ENCODE results near the gene UBTD1. TPM values are rescaled to one million over a fixed set of nuclear protein-coding genes. Genes with fewer than 3 reads are reported as not detected.

Gene UBTD1
- total RNA-seq: 1 to 10 TPM; 1.6 to 2.1 TPM

GRCh38 chr10:97498841-97499560 lies at the start of gene UBTD1:
Gene UBTD1, plus strand, starts transcription at chr10:97498924. Its CDS starts 280 bp downstream, at chr10:97499204.
- H3K27me3 Mint-ChIP-seq: peaks cover 30% of the 10 kb centered on the region
- ChIA-PET POLR2A (interaction anchor here (0.6 to 0.9 kb wide), 3 partner anchors 27 to 280 kb away, joined by 3 to 4 read pairs (median 3); no protein-coding TSS in a partner anchor), CTCF (interaction anchor here (0.8 to 1.4 kb wide), 4 partner anchors 35 to 177 kb away, joined by 3 to 4 read pairs (median 4); no protein-coding TSS in a partner anchor)
- H3K36me3 Mint-ChIP-seq (ENCODE audit: low read depth): peaks cover 20% of the 10 kb centered on the region
- H3K4me1 Mint-ChIP-seq (ENCODE audit: low read depth): peaks cover 31% of the 10 kb centered on the region
- peak within 1 kb of the TSS; percentile 89 for H3K4me3 Mint-ChIP-seq
- H3K27ac Mint-ChIP-seq: peak within 1 kb of the TSS; percentile 98
- DNase-seq (peak; percentile 33), ATAC-seq (no peak)
- intact Hi-C loops (cut with micrococcal nuclease): loop anchor here (10.0 kb wide), 1 partner anchor 94 kb away; the partner anchor contains the start of gene RRP12
- H3K9me3 Mint-ChIP-seq: no peaks in the 10 kb centered on the region
- no peak for TF ChIP-seq CTCF (IDR thresholded peaks at IDR 0.05)

- H3K9me3 Mint-ChIP-seq: no peaks in the 10 kb centered on the region
- CTCF ChIA-PET: interaction anchor here (1.0 kb wide), 1 partner anchor 240 kb away, joined by 3 read pairs; no protein-coding TSS in a partner anchor
- H3K4me3 Mint-ChIP-seq: no peak overlapping the region
- ATAC-seq: no peak
- no peak for TF ChIP-seq CTCF (IDR thresholded peaks at IDR 0.05)
- intact Hi-C loops (cut with micrococcal nuclease): no loop called here
- no peaks in the 10 kb centered on the region for H3K27me3 Mint-ChIP-seq
- POLR2A ChIA-PET: interaction anchor here (1.2 to 1.5 kb wide), 2 partner anchors 17 to 91 kb away, joined by 3 to 4 read pairs; no protein-coding TSS in a partner anchor
- DNase-seq: no peak
- peaks cover 29% of the 10 kb centered on the region for H3K36me3 Mint-ChIP-seq (ENCODE audit: low read depth)
- H3K27ac Mint-ChIP-seq: peak overlapping the region; percentile 56
- H3K4me1 Mint-ChIP-seq (ENCODE audit: low read depth): peaks cover 56% of the 10 kb centered on the region
These were observed 47.9 kb upstream of the UBTD1 start for GRCh38 chr10:97450828-97451227.

- no peak for ATAC-seq
- ChIA-PET POLR2A (interaction anchor here (1.2 to 1.4 kb wide), 2 partner anchors 37 to 91 kb away, joined by 3 read pairs; no protein-coding TSS in a partner anchor), CTCF (interaction anchor here (1.0 kb wide), 1 partner anchor 241 kb away, joined by 3 read pairs; no protein-coding TSS in a partner anchor)
- intact Hi-C loops (cut with micrococcal nuclease): no loop called here
- Mint-ChIP-seq H3K27ac (no peak overlapping the region), H3K4me1 (ENCODE audit: low read depth) (peaks cover 54% of the 10 kb centered on the region), H3K36me3 (ENCODE audit: low read depth) (peaks cover 31% of the 10 kb centered on the region), H3K4me3 (no peak overlapping the region), H3K9me3 (no peaks in the 10 kb centered on the region), H3K27me3 (no peaks in the 10 kb centered on the region)
- TF ChIP-seq CTCF (IDR thresholded peaks at IDR 0.05): no peak
- DNase-seq: no peak
These were observed 47.1 kb upstream of the UBTD1 start for GRCh38 chr10:97451605-97452004.

GRCh38 chr10:97452352-97452751 lies 46.4 kb upstream of the UBTD1 start:
- no peak for TF ChIP-seq CTCF (IDR thresholded peaks at IDR 0.05)
- H3K4me1 Mint-ChIP-seq (ENCODE audit: low read depth): peaks cover 48% of the 10 kb centered on the region
- H3K9me3 Mint-ChIP-seq: no peaks in the 10 kb centered on the region
- DNase-seq: no peak
- H3K36me3 Mint-ChIP-seq (ENCODE audit: low read depth): peaks cover 38% of the 10 kb centered on the region
- POLR2A ChIA-PET: interaction anchor here (0.8 to 5.2 kb wide), 6 partner anchors 8 to 52 kb away, joined by 3 to 27 read pairs (median 4); no protein-coding TSS in a partner anchor
- no peak for ATAC-seq
- H3K4me3 Mint-ChIP-seq: no peak overlapping the region
- H3K27me3 Mint-ChIP-seq: no peaks in the 10 kb centered on the region
- peak overlapping the region; percentile 2 for H3K27ac Mint-ChIP-seq
- intact Hi-C loops (cut with micrococcal nuclease): no loop called here
- CTCF ChIA-PET: interaction anchor here (0.9 to 4.0 kb wide), 4 partner anchors 12 to 45 kb away, joined by 3 to 22 read pairs (median 10); no protein-coding TSS in a partner anchor
